Omental fat pad (tissue), 4 donors: ENCODE results near the gene OR2T29. TPM values are rescaled to one million over a fixed set of nuclear protein-coding genes. Genes with fewer than 3 reads are reported as not detected.
"Not testable (repeated sequence)": the region's sequence is repeated elsewhere in the genome, so short reads cannot be mapped to it uniquely, and the experiment has no call there.

Experiments used
- ATAC-seq: fragments of 150-250 bp; one replicate; pipeline ENCODE4 v1.9.1; 2016; ENCODE audit warnings: mild to moderate bottlenecking, moderate library complexity; ENCODE audit not compliant: low FRiP score
- DNase-seq: peaks from one replicate; pipeline ENCODE4 v3.0.0-alpha.2; 2019; ENCODE audit warnings: low spot score
- CTCF ChIP-seq, 3 donors: fragments of 450-650 bp; IDR thresholded peaks; one replicate each; pipeline ENCODE4 v1.5.1; 2016 to 2017; ENCODE audit warnings: antibody characterized with exemption in 3 of 3, mild to moderate bottlenecking in 3 of 3, moderate library complexity in 2 of 3
- small RNA-seq: library from RNA; depleted of rRNA; stranded (forward); fragments of <200 nt; gene quantifications from one replicate; pipeline ENCODE3, GENCODE V24; 2016
- total RNA-seq, 4 donors: library from RNA; depleted of rRNA; stranded (reverse); fragments of >200 nt; gene quantifications; one replicate each; pipeline ENCODE4 v1.1.0, GENCODE V29; 2016

The OR2T29 gene
- total RNA-seq, 4 donors from 2014 or later, result not detected

- DNase-seq, ATAC-seq: not testable (repeated sequence)
Measured at GRCh38 chr1:248537449-248537848, 25.1 kb downstream of the OR2T29 start.

GRCh38 chr1:248521856-248522255 lies 40.7 kb downstream of the OR2T29 start:
- TF ChIP-seq CTCF (IDR thresholded peaks at IDR 0.05), result no peak
- DNase-seq (no peak), ATAC-seq (no peak)

- not testable (repeated sequence) for DNase-seq, ATAC-seq
Measured at GRCh38 chr1:248510217-248510616, 52.4 kb downstream of the OR2T29 start.

GRCh38 chr1:248507773-248508172 lies 54.8 kb downstream of the OR2T29 start, which contains the start of gene OR2G6:
TSS of gene OR2G6 (plus strand) at chr1:248508073. CDS start at chr1:248521647, 13,574 bp downstream.
- DNase-seq, ATAC-seq: not testable (repeated sequence)

Small RNAs within 50 kb of the gene (small RNA-seq; reads per million reads assigned to genes)
- gene RF00019, result not detected

Other genes with a start within 250 kb of the OR2T29 start
- gene OR2M7, start 238.2 kb downstream of the OR2T29 start, total RNA-seq, result not detected
- not detected for gene OR14C36, start 214.0 kb downstream of the OR2T29 start, total RNA-seq
- not detected for gene OR2T4, start 201.1 kb downstream of the OR2T29 start, total RNA-seq
- gene OR2T6, start 187.0 kb downstream of the OR2T29 start, total RNA-seq, result not detected
- gene OR2T1, start 159.7 kb downstream of the OR2T29 start, total RNA-seq, result not detected
- gene OR2T2, start 117.1 kb downstream of the OR2T29 start, total RNA-seq, result not detected
- gene OR2T3, start 89.4 kb downstream of the OR2T29 start, total RNA-seq, result not detected
- not detected for gene OR2T5, start 74.2 kb downstream of the OR2T29 start, total RNA-seq
- gene OR2G6, start 54.7 kb downstream of the OR2T29 start, total RNA-seq, result not detected
- not detected for gene OR2T34, start 12.0 kb upstream of the OR2T29 start, total RNA-seq
- not detected for gene OR2T10, start 34.9 kb upstream of the OR2T29 start, total RNA-seq
- gene OR2T11, start 72.3 kb upstream of the OR2T29 start, total RNA-seq, result not detected
- not detected for gene OR2T35, start 82.5 kb upstream of the OR2T29 start, total RNA-seq
- not detected for gene OR2T27, start 92.8 kb upstream of the OR2T29 start, total RNA-seq
- not detected for gene OR14I1, start 140.0 kb upstream of the OR2T29 start, total RNA-seq
- gene LYPD8, start 193.0 kb upstream of the OR2T29 start, total RNA-seq, result not detected